HG03060 (cell line): ENCODE results near the gene NRXN3.

Experiments
- ATAC-seq: cut with Tn5 transposase; IDR thresholded peaks from one replicate; pipeline ENCODE4 v1.9.1; 2021; ENCODE audit warnings: low read depth, moderate number of reproducible peaks; ENCODE audit not compliant: unreplicated experiment

NRXN3 gene

GRCh38 chr14:79165471-79166090 lies 995.4 kb downstream of the NRXN3 start:
- ATAC-seq = no peak

DNA sequence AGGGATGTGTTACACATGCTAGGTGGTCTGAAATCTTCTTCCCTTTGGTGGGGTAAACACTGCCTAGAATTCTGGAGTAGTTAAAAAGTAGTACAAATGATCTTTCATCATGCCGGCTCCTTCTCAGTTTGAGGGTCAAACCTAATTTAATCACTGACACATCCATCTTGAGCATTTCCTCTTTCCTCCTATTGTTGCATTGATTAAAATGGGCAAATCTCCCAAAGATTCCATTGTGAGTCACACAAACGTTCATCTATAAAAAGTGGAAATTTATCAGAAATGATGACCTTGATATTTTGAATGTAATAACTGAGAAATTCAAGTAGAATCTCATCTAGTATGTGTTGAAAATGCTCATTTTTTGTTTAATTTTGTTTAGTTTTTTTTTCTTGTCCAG lies 996.0 kb downstream of the NRXN3 start:
- ATAC-seq = no peak

DNA sequence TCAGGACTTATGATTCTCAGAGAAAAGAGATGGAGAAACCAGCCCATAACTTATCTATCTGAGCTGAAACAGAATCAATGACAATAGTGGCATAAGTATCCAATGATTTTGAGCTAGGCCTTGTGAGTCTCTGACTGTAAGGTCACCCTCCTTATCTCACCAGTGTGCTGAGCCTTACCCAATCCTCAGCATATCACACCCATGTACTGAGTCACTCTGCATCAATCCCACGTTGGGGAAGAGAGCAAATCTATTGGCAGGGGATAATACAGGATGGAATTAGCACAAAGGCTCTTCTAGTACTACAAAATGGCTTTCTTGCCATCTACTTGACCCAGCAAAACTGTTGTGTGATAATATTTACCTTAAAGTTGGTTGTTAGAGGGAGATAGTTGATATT lies 997.8 kb downstream of the NRXN3 start:
- ATAC-seq = no peak

GRCh38 chr14:79175671-79176070 lies 1005.5 kb downstream of the NRXN3 start:
- no peak for ATAC-seq

DNA sequence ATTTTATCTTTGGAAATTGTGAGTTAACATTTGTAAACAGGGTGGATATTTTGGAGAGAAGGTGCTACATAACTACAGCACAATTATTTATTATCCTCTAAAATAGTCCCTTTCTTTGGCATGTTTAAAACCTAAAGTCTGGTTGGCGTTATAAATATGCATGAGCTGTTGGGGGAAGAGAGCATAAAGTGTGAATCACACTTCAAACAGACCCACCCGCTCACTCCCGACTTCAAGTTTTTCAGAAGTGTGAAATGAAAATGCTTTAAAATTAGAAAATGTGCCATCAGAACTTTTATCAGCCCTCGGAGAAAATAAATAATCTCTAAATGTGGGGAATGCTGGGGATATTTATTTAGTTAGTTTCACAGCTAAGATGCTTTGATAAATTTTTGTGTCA lies 1006.9 kb downstream of the NRXN3 start:
- ATAC-seq = no peak

GRCh38 chr14:79178719-79179118 lies 1008.5 kb downstream of the NRXN3 start:
- ATAC-seq = no peak

- no peak for ATAC-seq
Measured at GRCh38 chr14:79179985-79180384, 1009.8 kb downstream of the NRXN3 start.

- no peak for ATAC-seq
Measured at GRCh38 chr14:79180656-79181055, 1010.5 kb downstream of the NRXN3 start.

DNA sequence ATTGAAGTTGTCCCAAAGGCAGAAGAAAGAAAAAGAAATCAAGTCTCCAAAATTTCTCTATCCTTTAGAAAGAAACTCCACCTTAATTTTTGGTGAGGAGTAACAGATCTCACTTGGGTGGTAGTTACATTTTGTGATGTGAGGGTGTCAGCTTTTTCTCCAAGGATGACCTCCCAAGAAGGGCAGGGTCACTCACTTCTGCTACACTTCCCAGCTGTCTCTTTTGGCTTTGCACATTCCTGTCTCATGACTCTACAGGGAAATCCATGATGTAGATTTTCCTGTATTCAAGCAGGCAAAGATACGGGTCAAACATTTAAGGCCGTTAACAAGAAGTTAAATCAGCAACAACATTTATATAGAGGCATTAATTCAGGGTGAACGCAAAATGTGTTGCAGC lies 1016.4 kb downstream of the NRXN3 start:
- no peak for ATAC-seq

- ATAC-seq = no peak
Measured at GRCh38 chr14:79193689-79194477, 1023.7 kb downstream of the NRXN3 start.

- no peak for ATAC-seq
Measured at GRCh38 chr14:79196216-79196615, 1026.0 kb downstream of the NRXN3 start.

DNA sequence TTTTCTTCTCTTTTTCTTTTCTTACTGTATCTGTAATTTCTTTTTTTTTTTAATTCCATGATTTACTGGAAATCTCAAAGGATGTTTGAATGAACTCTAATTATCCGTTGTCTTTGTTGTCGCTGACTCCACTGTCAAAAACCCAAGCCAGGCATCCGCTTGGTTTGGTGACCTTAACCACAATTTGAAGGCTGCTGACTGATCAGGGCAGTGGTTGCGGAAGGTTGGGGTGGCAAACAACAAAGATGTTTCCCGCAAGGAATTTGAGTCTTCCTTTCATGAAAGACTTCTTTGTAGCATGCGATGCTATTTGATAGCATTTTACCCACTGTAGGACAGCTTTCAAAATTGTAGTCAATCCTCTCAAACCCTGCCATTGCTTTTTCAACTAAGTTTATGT lies 1027.3 kb downstream of the NRXN3 start:
- ATAC-seq = no peak

GRCh38 chr14:79199217-79199616 lies 1029.0 kb downstream of the NRXN3 start:
- ATAC-seq = no peak

DNA sequence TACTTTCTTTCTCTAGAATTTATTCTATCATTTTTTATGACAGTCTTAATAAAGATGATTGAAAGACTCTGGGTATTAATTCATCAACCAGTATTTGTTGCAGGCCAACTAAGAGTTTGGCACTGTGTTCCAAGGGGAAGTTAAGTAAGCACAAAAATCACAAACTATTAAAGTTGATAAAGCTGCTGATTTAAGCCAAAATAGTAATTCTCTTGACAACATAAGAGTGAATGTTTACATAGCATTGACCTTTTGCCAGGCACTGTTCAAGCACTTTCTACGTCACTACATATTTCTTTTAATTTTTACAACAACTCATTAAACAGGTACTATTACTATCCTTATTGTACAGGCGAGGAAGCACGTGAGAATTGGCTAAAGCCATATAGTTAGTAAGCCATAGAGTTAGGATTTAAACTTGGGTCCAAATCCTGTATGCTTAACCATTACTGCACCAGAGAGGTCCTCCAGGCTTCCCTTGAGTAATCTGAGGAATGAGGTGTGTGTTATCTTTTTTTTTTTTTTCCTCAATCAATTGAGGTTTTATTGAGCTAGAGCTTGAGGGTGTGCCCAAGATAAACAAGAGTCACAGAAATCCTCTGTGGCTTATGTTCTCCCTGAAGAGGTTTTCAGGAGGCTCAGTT lies 1031.5 kb downstream of the NRXN3 start:
- no peak for ATAC-seq

DNA sequence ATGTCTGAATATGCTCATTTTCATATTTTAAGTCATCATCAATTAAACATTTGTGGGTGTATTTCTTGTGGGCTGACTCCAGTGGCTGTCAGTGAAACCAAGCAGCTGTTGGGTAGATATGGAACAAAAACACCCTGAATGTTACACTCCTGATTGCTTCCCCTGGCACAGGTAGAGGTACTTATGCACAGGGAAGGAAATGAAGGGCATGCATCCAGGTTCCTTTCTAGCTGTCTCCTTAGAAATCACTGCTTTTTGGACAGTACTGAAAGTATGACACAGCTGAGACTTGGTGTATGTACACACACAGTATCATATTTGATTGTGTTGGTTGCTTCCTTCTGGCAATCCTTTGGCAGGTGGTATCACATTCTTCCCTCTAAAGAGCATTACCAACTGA lies 1034.4 kb downstream of the NRXN3 start:
- ATAC-seq = no peak

- no peak for ATAC-seq
Measured at GRCh38 chr14:79209418-79209817, 1039.2 kb downstream of the NRXN3 start.

DNA sequence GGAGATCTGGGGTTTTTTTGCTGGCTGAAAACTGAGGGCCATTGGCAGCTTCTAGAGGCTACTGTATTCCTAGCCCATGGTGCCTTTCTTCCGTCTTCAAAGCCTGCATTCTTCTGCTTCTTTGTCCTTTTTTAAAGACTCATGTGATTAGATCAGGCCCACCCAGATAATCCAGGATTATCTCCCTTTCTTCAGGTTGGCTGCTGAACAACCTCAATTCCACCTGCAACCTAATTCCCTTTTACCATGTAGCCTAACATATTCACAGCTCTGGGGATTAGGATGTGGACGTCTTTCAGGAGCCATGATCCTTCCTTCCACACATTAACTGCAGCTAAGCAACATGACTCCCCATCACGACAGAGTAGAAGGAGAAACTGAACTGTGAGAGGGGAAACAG lies 1055.6 kb downstream of the NRXN3 start:
- no peak for ATAC-seq

DNA sequence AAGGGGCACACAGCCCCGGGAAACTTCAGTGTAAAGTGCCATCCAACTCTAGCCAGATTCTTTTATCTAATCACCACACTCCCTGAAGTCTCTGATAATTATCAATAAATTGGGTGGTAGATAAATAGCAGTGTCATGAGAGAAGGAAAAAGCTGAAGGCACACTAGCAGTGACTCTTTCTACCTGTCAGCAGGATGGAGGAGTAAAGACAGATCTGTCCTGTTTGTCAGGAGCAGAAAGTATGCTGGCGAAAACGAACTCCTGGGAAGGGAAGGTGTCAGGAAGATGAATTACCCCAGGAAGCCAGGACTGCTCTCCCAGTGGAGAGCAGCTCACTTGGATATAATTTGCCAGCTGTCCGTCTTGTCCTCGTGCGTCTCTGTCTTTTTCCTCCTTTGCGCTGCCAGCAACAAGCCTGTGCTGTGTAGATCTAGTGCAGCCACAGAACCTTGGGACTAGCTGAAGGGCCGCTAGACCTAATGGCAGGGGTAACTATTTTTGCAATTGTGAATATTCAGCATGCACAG lies 1059.3 kb downstream of the NRXN3 start:
- no peak for ATAC-seq

DNA sequence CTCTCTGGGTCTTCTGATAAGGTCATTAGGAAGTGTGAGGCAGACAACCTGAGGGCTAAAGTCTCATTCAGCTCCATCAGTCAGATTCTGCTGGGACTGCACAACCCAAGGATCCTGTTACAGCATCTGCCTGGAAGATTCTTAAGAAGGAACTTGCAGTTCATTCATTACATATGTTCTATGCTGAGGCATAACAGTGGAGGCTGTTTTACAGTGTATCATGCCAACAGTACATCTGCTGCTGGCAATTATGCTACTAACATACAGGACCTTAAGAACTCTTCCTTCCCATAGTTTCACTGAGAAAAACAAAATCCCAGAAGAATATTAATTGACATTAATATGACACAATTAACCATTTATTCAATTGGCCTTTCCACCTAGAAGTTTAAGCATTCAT lies 1072.5 kb downstream of the NRXN3 start:
- no peak for ATAC-seq

DNA sequence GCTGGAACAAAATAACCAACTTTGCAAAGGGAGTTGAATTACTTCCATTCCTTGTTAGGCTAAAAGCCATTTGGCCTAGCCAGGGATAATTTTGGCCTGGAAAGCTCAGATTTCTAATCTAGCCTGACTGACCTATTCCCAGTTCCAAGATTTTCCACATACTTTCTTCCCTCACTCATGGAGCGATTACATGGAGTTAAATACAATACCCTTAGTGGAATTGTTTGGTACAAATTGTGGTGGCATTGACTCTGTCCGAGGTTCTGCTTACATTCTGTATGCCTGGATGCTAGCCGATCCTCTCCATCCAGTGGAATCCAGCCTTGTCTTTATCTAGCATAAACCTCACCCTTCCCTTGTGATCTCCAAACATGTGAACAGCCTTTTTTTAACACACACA lies 1076.0 kb downstream of the NRXN3 start:
- ATAC-seq = no peak

GRCh38 chr14:79248126-79248525 lies 1078.0 kb downstream of the NRXN3 start:
- no peak for ATAC-seq

DNA sequence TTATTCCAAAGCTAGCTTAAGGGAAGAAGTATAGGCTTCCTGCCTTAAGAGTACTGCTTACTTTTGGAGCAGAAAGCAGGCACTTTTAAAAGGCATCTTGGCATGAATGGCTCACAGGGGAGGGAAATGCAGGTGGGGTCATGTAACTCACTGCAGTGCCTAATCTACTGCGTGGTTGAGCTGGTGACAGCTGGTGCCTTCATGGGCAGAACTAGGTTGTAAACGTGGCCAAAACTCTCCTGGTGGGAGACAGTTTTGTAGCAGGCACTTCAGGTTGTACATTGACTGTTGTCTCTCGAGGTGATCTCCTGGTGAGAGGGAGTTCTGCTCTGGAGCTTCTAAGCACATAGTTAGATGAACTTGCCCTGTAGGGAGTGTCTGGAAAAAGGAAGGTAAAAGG lies 1078.6 kb downstream of the NRXN3 start:
- ATAC-seq = no peak
